IPS DF 6.9 (cell line): ENCODE data around the gene DIP2B.

ENCODE experiments used
- DNase-seq: peaks from one replicate; pipeline ENCODE4 v3.0.0-alpha.2; 2013; ENCODE audit warnings: low read depth, low spot score
- H3K27ac ChIP-seq: one replicate; pipeline ENCODE4 v1.5.1; 2013; ENCODE audit warnings: low read length, control low read depth
- H3K27me3 ChIP-seq: 2 replicates; pipeline ENCODE4 v1.6.1; 2013; ENCODE audit warnings: mild to moderate bottlenecking, low read length; ENCODE audit not compliant: control insufficient read depth, insufficient read depth
- H3K36me3 ChIP-seq: 2 replicates; pipeline ENCODE4 v1.6.1; 2013; ENCODE audit warnings: low read length; ENCODE audit not compliant: control insufficient read depth, insufficient read depth
- H3K4me1 ChIP-seq: 2 replicates; pipeline ENCODE4 v1.6.1; 2013; ENCODE audit warnings: low read length; ENCODE audit not compliant: control insufficient read depth, insufficient read depth
- H3K4me3 ChIP-seq: 2 replicates; pipeline ENCODE4 v1.5.1; 2013; ENCODE audit warnings: mild to moderate bottlenecking, low read length
- H3K9me3 ChIP-seq: 2 replicates; pipeline ENCODE4 v1.6.1; 2013; ENCODE audit warnings: low read length, inconsistent platforms; ENCODE audit not compliant: control insufficient read depth, insufficient read depth
- WGBS: extraction: QIAGEN DNeasy Blood & Tissue Kit; methylation state at CpG from one replicate; pipeline ENCODE4 v1.1.7; 2013; ENCODE audit warnings: mixed read lengths, missing lambda C conversion rate; ENCODE audit not compliant: insufficient read length, insufficient coverage; 5-methylcytosine and 5-hydroxymethylcytosine counted together

DIP2B gene

DNA sequence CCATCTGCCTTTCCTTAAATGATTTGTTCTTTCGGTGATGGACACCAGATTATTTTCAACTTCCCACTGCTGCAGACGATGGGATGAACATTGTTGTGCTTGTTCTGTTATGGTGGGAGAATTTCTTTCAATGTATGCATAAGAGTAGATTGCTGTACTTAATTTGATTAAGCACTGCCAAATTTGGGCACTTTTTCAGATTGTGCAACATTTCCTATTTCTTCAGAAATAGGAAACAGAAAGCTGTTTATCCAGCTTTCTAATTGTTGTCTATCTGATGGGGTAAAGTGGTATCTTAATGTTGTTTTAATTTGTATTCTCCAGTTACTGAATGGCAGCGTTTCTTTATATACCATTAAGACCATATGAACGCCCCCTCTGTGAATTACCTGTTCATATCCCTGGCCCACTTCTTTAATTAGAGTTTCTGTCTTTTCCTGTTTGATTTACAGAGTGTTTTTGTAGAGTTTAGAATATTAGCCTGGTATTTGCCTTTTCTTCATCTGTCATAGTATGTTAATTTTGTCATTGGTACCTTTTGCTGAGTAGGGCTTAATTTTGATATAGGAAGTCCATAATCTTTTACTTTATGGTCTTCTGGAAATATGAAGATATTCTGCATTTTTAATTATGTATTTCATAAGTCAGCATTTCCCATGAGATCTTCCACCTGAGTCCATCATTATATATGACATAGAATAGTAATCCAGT, 59.6 kb downstream of the DIP2B start:
- Histone ChIP-seq H3K4me3 (no peak overlapping the region), H3K4me1 (no peaks in the 10 kb centered on the region), H3K9me3 (no peaks in the 10 kb centered on the region), H3K27me3 (no peaks in the 10 kb centered on the region), H3K36me3 (no peaks in the 10 kb centered on the region), H3K27ac (no peak overlapping the region)
- DNase-seq, result no peak
- WGBS, result no CpG with 5 or more reads among the region's 4 CpGs

DNA sequence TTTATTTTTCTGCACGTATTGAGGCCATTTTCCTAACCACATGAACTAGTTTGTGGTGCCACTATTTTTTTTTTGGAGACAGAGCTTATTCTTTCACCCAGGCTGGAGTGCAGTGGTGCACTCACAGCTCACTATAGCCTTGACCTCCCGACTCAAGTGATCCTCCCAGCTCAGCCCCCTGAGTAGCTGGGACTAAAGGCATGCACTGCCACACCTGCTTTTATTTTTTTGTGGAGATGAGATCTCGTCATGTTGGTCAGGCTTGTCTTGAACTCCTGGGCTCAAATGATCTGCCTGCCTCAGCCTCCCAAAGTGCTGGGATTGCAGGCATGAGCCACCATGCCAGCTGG, 60.1 kb downstream of the DIP2B start:
- no peaks in the 10 kb centered on the region for H3K4me1 ChIP-seq
- no peak overlapping the region for H3K4me3 ChIP-seq
- WGBS, result no CpG with 5 or more reads among the region's 3 CpGs
- no peak overlapping the region for H3K27ac ChIP-seq
- no peaks in the 10 kb centered on the region for H3K27me3 ChIP-seq
- no peak for DNase-seq
- H3K36me3 ChIP-seq, result no peaks in the 10 kb centered on the region
- H3K9me3 ChIP-seq, result no peaks in the 10 kb centered on the region

DNA sequence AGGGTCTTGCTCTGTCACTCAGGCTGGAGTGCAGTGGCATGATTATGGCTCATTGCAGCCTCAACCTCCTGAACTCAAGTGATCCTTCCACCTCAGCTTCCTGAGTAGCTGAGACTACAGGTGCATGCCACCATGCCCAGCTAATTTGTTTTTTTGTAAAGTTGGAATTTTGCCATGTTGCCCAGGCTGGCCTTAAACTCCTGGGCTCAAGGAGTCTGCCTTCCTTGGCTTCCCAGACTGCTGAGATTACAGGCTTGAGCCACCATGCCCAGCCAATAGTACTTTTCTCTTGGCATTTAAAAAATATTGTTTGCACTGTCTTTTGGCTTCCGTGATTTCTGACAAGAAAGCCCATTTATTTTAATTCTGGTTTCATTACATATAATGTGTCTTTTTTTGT, 61.3 kb downstream of the DIP2B start:
- H3K4me3 ChIP-seq, result no peak overlapping the region
- H3K36me3 ChIP-seq, result no peaks in the 10 kb centered on the region
- no peak for DNase-seq
- no CpG with 5 or more reads among the region's 1 CpG for WGBS
- no peaks in the 10 kb centered on the region for H3K9me3 ChIP-seq
- H3K4me1 ChIP-seq, result no peaks in the 10 kb centered on the region
- no peak overlapping the region for H3K27ac ChIP-seq
- H3K27me3 ChIP-seq, result no peaks in the 10 kb centered on the region

DNA sequence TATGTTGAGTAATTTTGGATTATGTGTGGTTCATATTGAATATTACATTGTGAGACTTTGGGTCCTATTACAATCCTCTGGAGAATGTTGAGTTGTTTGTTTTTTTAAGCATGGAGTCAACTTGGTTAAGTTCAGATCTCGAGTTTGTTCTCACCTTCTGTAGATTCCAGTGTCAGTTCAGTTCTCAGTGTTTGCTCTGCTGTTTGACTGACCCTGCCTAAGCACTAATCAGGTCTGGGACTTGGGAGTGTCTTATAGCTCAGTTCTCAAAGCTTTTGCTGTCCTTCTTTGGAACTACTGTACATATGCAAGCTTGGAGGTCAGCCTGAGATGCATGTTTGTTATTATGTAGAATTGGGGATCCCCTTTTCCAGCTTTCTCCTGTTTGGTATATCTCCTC, 63.1 kb downstream of the DIP2B start:
- no peak for DNase-seq

DNA sequence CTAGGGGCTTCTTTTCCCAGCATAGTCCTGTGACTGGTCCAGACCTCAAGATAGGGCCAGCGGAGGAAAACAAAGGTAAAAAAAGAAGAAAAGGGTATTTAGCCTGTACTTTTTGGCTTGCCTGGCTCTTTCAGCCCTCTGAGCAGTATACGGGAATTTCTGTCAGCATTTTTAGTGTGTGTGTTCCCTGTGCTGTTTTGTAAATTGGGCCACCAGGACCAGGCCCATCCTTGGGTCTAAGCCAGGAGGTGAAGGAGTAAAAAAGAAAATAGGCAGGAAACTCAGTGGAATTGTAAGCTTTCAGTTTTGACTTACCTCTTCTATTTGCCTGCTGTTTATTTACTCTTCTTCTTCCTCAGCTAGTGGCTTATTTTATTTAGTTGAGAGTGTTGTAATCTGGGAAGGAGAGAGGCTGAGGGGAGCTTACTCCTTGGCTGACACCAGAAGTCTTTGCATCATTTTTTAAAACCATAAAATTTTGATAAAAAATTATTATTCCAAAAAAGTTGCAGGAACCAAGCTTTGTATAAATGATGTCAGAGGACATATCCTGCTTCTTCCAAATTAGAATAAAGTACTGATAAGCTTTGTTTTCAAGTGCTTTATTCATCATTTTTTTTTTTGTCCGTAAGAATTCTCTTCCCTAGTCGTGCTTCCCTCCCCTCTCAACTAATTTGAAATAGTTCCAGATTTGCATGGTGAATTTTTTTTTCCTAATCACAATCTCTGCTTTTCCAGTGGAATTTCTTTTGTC, 63.7 kb downstream of the DIP2B start:
- H3K4me1 ChIP-seq, result peaks cover 1% of the 10 kb centered on the region; the same call in 1 of the 2 replicates
- DNase-seq, result no peak
- no peaks in the 10 kb centered on the region for H3K9me3 ChIP-seq
- no peaks in the 10 kb centered on the region for H3K27me3 ChIP-seq
- H3K36me3 ChIP-seq, result no peaks in the 10 kb centered on the region
- H3K4me3 ChIP-seq, result no peak overlapping the region
- no CpG with 5 or more reads among the region's 4 CpGs for WGBS
- no peak overlapping the region for H3K27ac ChIP-seq

More for the DNA sequence above, 63.1 kb downstream of the DIP2B start:
- Histone ChIP-seq H3K27ac (no peak overlapping the region), H3K36me3 (no peaks in the 10 kb centered on the region), H3K27me3 (no peaks in the 10 kb centered on the region), H3K9me3 (no peaks in the 10 kb centered on the region), H3K4me3 (no peak overlapping the region), H3K4me1 (no peaks in the 10 kb centered on the region)
- no CpG with 5 or more reads among the region's 1 CpG for whole genome bisulfite sequencing

DNA sequence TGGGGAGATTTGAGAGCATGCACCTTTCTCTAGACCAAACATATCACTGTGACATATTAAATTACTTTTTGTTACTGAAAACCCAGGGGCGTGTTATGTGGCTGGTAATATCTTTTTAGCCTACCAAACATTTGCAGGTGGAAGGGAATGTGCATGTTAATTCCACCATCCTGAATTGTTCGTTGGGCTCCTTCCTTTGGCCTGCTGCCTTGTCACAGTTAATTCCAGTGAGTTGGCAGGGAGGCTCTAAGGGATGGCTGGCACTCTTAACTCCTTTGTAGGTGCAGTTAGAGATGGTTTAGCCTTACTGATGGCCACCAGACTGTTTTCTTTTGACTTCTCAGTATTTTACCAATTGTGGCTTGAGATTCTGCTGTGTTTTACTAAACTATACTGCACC, 64.5 kb downstream of the DIP2B start:
- no peaks in the 10 kb centered on the region for H3K36me3 ChIP-seq
- H3K27ac ChIP-seq, result no peak overlapping the region
- H3K4me1 ChIP-seq, result peaks cover 2% of the 10 kb centered on the region; the same call in 1 of the 2 replicates
- no peaks in the 10 kb centered on the region for H3K9me3 ChIP-seq
- H3K27me3 ChIP-seq, result no peaks in the 10 kb centered on the region
- no CpG with 5 or more reads among the region's 2 CpGs for WGBS
- H3K4me3 ChIP-seq, result no peak overlapping the region
- DNase-seq, result no peak

DNA sequence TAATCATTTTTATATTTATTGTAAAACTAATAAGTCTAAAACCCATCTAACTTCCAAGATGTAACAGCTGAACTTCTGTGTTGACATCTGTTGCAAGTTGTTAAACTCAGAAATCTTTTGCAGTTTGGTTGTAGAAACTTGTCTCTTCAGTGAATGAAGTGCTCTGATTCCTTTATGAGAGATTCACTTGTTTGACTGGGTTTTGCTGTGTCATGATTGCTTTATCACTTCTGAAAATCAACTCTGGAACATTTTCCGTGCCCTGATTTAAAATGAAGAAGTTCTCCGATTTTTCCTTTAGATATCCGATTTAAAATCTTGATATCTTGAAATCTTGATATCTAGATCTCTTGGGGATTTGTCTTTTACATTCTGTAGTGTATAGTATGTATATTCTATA, 65.1 kb downstream of the DIP2B start:
- no peak overlapping the region for H3K4me3 ChIP-seq
- H3K27ac ChIP-seq, result no peak overlapping the region
- H3K4me1 ChIP-seq, result peaks cover 5% of the 10 kb centered on the region; the same call in 1 of the 2 replicates
- H3K27me3 ChIP-seq, result no peaks in the 10 kb centered on the region
- H3K9me3 ChIP-seq, result no peaks in the 10 kb centered on the region
- WGBS, result no CpG with 5 or more reads among the region's 3 CpGs
- no peaks in the 10 kb centered on the region for H3K36me3 ChIP-seq
- DNase-seq, result no peak

DNA sequence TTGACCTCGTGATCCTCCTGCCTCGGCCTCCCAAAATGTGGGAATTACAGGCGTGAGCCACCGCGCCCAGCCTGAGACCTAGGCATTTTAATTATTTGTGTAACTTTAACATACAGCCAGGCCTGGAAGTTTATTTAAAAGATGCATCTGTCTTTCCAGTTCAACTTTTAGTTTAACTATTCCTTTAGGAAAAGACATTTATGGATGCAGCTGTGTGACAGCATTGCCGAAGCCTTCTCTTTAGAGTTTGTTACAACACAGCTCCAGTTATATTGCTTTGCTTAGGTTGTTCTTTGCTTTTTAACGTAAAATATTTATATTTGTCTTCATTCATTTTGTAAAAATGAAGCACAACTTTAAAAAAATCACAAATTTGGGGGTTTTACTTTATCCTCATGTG, 67.0 kb downstream of the DIP2B start:
- peaks cover 5% of the 10 kb centered on the region; the same call in 1 of the 2 replicates for H3K4me1 ChIP-seq
- H3K36me3 ChIP-seq, result no peaks in the 10 kb centered on the region
- no peak for DNase-seq
- H3K27ac ChIP-seq, result no peak overlapping the region
- no peaks in the 10 kb centered on the region for H3K9me3 ChIP-seq
- H3K4me3 ChIP-seq, result no peak overlapping the region
- H3K27me3 ChIP-seq, result no peaks in the 10 kb centered on the region
- WGBS, result no CpG with 5 or more reads among the region's 7 CpGs

DNA sequence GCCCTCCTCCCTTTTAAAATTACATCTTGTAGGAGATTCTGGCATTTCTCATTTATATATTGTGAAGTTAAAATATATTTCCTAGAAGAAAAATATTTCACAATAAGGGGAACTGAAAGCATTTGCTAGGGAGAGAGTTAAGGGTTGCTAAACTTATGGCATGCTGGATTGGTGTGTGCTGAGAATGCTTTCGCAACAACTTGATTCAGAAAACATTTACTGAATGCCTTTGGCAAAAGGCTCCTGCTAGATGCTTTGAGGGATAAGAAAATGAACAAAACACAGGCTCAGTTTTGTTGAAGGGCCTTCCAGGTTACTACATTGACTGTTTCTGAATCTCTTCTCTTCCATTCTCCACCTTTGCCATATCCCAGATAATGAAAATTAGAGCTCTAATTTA, 67.5 kb downstream of the DIP2B start:
- DNase-seq, result no peak
- H3K27ac ChIP-seq, result no peak overlapping the region
- H3K9me3 ChIP-seq, result no peaks in the 10 kb centered on the region
- H3K4me3 ChIP-seq, result no peak overlapping the region
- WGBS, result no CpG with 5 or more reads among the region's 1 CpG
- H3K36me3 ChIP-seq, result no peaks in the 10 kb centered on the region
- H3K4me1 ChIP-seq, result peaks cover 5% of the 10 kb centered on the region; the same call in 1 of the 2 replicates
- no peaks in the 10 kb centered on the region for H3K27me3 ChIP-seq

DNA sequence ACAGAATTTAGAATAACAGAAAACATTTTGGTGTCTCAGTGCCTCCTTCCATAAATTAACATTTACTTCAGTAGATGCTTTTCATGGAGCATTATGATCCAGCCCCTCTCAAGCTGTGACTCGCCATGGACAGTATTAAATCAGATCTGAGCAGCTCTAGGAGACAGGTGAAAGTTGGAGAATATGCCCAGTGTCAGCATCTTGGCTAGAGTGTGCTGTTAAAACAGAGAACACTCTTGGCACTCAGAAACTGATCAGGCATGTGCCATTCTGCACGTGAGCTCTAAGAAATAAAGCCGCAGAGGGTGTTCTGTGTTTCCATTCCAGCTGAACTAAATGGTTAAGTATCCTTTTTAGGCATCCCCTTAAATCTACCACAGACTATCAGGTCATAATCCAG, 68.0 kb downstream of the DIP2B start:
- Histone ChIP-seq H3K4me1 (peaks cover 5% of the 10 kb centered on the region; the same call in 1 of the 2 replicates), H3K9me3 (no peaks in the 10 kb centered on the region), H3K27ac (no peak overlapping the region), H3K27me3 (no peaks in the 10 kb centered on the region), H3K36me3 (no peaks in the 10 kb centered on the region), H3K4me3 (no peak overlapping the region)
- DNase-seq, result no peak
- no CpG with 5 or more reads among the region's 3 CpGs for WGBS
